ENCODE data around the gene TCP1.

GRCh38 chr6:159790149-159790955 is 950 bp upstream of the TCP1 start, which contains the start of gene MRPL18:
- TF ChIP-seq CTCF (conservative IDR thresholded peaks at IDR 0.05) (no peak), ZFX (IDR thresholded peaks at IDR 0.05) (no peak)
